Thoracic aorta (tissue), 2 donors: Measurements from ENCODE around the gene TTBK2. TPM values are rescaled to one million over a fixed set of nuclear protein-coding genes. Genes with fewer than 3 reads are reported as not detected.

Experiments used
- ATAC-seq: fragments of 150-250 bp; one replicate; pipeline ENCODE4 v1.8.0; 2017; ENCODE audit warnings: low read depth; ENCODE audit not compliant: insufficient number of reproducible peaks, low FRiP score
- DNase-seq: peaks from one replicate; pipeline ENCODE4 v3.0.0-alpha.2; 2020; ENCODE audit warnings: low spot score
- H3K27ac ChIP-seq, 2 donors: fragments of 200-600 bp; sonication (generic); 1 replicate in 1 of 2; 2 replicates in 1 of 2; pipeline ENCODE4 v1.5.1; 2016; ENCODE audit warnings: mild to moderate bottlenecking in 2 of 2, moderate library complexity in 2 of 2
- H3K27me3 ChIP-seq: fragments of 200-600 bp; sonication (generic); replicated peaks from 2 replicates; pipeline ENCODE4 v1.6.0; 2016; ENCODE audit warnings: mild to moderate bottlenecking; ENCODE audit not compliant: insufficient read depth
- H3K36me3 ChIP-seq: fragments of 200-600 bp; sonication (generic); one replicate; pipeline ENCODE4 v1.5.1; 2016
- H3K4me1 ChIP-seq, 2 donors: fragments of 200-600 bp; sonication (generic); 1 replicate in 1 of 2; 2 replicates in 1 of 2; pipeline versions ENCODE4 v1.5.1 to v1.6.0; 2016; ENCODE audit warnings: low read depth in 2 of 2, mild to moderate bottlenecking in 1 of 2; ENCODE audit not compliant: control insufficient read depth in 1 of 2
- H3K4me3 ChIP-seq: fragments of 200-600 bp; sonication (generic); 2 replicates; pipeline ENCODE4 v1.5.1; 2016; ENCODE audit warnings: mild to moderate bottlenecking
- H3K9me3 ChIP-seq: fragments of 200-600 bp; sonication (generic); 2 replicates; pipeline ENCODE4 v1.5.1; 2016
- total RNA-seq, 2 donors: library from RNA; depleted of rRNA; stranded (reverse); fragments of >200 nt; gene quantifications; one replicate each; pipeline versions ENCODE4 v1.1.0 to v1.2.3, GENCODE V29; 2016
- TF ChIP-seq, protein P1 (sequence below): fragments of 200-600 bp; sonication (generic); IDR thresholded peaks from one replicate; pipeline ENCODE4 v1.5.1; 2019; ENCODE audit warnings: antibody characterized with exemption

TTBK2 gene
- total RNA-seq, 2 donors from 2014 or later = 22.3 to 52.4 TPM

DNA sequence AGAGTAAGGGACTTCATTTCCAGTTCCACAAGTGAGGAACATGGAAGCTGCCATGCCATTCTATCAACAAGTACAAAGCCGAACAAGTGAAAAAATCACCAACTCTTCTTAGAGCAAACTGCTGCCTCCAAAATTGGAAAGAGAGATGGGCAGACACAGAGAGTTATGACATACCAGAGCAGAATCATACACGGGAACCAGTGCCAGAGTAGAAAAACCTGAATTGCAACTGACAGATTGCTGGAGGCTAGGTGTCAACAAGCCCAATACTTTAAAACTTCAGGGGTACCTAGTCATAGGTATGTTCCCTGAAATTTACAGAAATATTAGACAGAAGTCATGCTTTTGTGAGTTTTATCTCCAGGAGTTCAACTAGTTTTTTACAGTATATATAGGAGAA lies 62.0 kb downstream of the TTBK2 start:
- H3K9me3 ChIP-seq = no peaks in the 10 kb centered on the region
- TF ChIP-seq, protein P1, sequence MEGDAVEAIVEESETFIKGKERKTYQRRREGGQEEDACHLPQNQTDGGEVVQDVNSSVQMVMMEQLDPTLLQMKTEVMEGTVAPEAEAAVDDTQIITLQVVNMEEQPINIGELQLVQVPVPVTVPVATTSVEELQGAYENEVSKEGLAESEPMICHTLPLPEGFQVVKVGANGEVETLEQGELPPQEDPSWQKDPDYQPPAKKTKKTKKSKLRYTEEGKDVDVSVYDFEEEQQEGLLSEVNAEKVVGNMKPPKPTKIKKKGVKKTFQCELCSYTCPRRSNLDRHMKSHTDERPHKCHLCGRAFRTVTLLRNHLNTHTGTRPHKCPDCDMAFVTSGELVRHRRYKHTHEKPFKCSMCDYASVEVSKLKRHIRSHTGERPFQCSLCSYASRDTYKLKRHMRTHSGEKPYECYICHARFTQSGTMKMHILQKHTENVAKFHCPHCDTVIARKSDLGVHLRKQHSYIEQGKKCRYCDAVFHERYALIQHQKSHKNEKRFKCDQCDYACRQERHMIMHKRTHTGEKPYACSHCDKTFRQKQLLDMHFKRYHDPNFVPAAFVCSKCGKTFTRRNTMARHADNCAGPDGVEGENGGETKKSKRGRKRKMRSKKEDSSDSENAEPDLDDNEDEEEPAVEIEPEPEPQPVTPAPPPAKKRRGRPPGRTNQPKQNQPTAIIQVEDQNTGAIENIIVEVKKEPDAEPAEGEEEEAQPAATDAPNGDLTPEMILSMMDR = no peak
- no peak overlapping the region for H3K4me3 ChIP-seq
- H3K4me1 ChIP-seq = peaks cover 10 to 26% of the 10 kb centered on the region in 2 donors
- no peaks in the 10 kb centered on the region for H3K27me3 ChIP-seq
- no peaks in the 10 kb centered on the region for H3K36me3 ChIP-seq
- no peak overlapping the region for H3K27ac ChIP-seq
- no peak for ATAC-seq
- DNase-seq = no peak

DNA sequence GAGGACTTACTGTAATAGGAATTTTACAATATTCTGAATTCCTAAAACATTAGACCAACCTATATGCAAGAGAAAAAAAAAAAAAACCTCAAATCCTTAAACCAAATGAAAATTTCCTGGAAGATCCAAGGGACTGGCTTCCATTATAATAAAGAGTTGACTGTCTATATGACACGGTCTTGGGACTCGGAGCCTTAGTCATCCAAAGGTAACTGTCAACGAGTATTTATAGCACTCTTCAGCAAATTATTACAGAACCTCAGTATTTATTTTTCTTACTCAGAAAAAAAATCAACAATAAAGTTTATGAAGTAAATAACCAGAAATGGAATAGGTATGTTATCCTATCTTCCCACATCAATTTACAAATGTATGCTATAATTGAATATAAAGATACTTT lies 66.0 kb downstream of the TTBK2 start:
- TF ChIP-seq, protein P1 = no peak
- H3K36me3 ChIP-seq = no peaks in the 10 kb centered on the region
- no peaks in the 10 kb centered on the region for H3K9me3 ChIP-seq
- ATAC-seq (no peak), DNase-seq (no peak)
- H3K27ac ChIP-seq = no peak overlapping the region
- H3K27me3 ChIP-seq = no peaks in the 10 kb centered on the region
- no peak overlapping the region for H3K4me3 ChIP-seq
- H3K4me1 ChIP-seq = peaks cover 9 to 11% of the 10 kb centered on the region in 2 donors

DNA sequence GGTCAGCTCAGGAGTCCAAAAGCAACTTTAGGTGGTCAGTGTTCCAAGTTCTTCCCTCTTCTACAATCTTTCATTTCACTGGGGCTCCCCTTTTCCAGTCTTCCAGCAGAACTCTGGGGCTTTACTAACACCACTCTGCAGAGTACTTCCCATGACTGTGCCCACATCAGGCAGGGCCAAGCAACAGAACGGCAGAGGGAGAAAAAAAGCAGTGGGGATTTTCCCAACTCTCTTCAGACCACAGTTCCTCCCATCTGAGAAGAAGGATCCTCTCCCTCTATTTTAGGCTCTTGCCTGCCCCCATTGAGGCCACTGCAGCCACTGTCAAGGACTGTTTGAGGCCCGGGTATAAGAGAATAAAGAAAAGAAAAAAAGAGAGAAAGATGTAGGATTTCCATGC lies 70.7 kb downstream of the TTBK2 start:
- DNase-seq (no peak), ATAC-seq (no peak)
- Histone ChIP-seq H3K4me3 (no peak overlapping the region), H3K27ac (no peak overlapping the region), H3K36me3 (no peaks in the 10 kb centered on the region), H3K9me3 (no peaks in the 10 kb centered on the region), H3K4me1 (no peaks in the 10 kb centered on the region), H3K27me3 (no peaks in the 10 kb centered on the region)
- TF ChIP-seq, protein P1 = no peak

DNA sequence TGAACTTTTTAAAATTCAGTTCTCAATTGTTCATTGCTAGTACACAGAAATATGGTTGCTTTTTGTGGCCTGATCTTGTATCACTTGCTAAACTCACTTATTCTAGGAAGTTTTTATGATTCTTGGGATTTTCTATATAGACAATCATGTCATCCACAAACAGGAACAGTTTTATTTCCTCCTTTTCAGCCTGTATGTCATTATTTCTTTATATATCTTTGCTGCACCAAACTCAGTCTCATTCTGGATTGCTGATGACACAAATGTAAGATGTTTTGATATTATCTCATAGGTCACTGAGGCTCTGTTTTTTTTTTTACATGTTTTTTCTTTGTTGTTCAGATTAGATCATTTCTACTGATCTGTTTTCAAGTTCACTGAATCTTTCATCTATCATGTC lies 71.7 kb downstream of the TTBK2 start:
- Histone ChIP-seq H3K4me3 (no peak overlapping the region), H3K9me3 (no peaks in the 10 kb centered on the region), H3K36me3 (no peaks in the 10 kb centered on the region), H3K4me1 (no peaks in the 10 kb centered on the region), H3K27me3 (no peaks in the 10 kb centered on the region), H3K27ac (no peak overlapping the region)
- DNase-seq (no peak), ATAC-seq (no peak)
- TF ChIP-seq, protein P1 = no peak

DNA sequence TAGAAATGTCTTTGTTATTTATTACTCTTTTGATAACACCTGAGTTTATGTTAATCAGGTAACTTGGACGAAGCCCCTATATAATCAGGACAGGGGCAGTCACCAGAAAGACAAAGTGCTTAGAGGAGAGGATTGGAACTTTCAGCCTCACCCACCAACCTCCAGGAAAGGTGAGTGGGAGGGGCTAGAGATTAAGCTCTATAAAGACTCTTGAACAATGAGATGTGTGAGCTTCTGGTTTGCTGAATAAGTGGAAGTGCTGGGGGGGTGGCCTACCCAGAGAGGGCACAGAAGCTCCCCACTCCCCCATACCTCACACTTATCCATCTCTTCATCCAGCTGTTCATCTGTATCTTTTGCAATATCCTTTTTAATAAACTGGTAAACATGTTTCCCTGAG lies 73.9 kb downstream of the TTBK2 start:
- Histone ChIP-seq H3K4me3 (no peak overlapping the region), H3K36me3 (no peaks in the 10 kb centered on the region), H3K4me1 (no peaks in the 10 kb centered on the region), H3K27me3 (no peaks in the 10 kb centered on the region), H3K9me3 (no peaks in the 10 kb centered on the region), H3K27ac (no peak overlapping the region)
- no peak for ATAC-seq
- no peak for DNase-seq
- TF ChIP-seq, protein P1 = no peak
